Measurements from ENCODE around the gene HLA-A.

GRCh38 chr6:29982097-29982496 is 39.8 kb downstream of the HLA-A start:
- TF ChIP-seq CTCF (optimal IDR thresholded peaks at IDR 0.05 in 1 of 3, IDR thresholded peaks at IDR 0.05 in 1 of 3, conservative IDR thresholded peaks at IDR 0.05 in 1 of 3; ENCODE audit: extremely low read depth in 1 of 3, insufficient read depth in 2 of 3, low read length in 3 of 3) (no peak), EZH2 (IDR thresholded peaks at IDR 0.05; ENCODE audit: low read length) (no peak)

Measured in keratinocyte (primary cell).